HG03097 (cell line): ENCODE measurements around the gene TMEM184A.
"Not testable (repeated sequence)": the region's sequence is repeated elsewhere in the genome, so short reads cannot be mapped to it uniquely, and the experiment has no call there.

Experiments
- ATAC-seq: cut with Tn5 transposase; IDR thresholded peaks from one replicate; pipeline ENCODE4 v1.9.1; 2021; ENCODE audit not compliant: unreplicated experiment, low FRiP score

TMEM184A gene

DNA sequence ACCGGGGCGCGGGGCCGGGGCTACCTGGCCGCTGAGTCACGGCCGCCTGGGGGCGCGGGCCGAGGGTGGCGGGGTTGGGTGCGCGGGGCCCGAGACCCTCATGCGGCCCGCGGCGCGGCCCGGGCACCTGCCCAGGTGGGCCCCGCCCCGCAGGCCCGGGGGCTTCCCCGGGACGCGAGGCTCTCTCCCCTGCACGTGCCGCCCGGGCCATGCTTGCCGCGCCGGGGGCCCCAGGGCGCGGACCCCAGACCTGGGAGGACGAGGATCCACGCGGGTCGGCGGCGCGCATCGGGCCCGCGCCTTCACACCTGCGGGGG, 25.1 kb downstream of the TMEM184A start:
- ATAC-seq, result no peak

DNA sequence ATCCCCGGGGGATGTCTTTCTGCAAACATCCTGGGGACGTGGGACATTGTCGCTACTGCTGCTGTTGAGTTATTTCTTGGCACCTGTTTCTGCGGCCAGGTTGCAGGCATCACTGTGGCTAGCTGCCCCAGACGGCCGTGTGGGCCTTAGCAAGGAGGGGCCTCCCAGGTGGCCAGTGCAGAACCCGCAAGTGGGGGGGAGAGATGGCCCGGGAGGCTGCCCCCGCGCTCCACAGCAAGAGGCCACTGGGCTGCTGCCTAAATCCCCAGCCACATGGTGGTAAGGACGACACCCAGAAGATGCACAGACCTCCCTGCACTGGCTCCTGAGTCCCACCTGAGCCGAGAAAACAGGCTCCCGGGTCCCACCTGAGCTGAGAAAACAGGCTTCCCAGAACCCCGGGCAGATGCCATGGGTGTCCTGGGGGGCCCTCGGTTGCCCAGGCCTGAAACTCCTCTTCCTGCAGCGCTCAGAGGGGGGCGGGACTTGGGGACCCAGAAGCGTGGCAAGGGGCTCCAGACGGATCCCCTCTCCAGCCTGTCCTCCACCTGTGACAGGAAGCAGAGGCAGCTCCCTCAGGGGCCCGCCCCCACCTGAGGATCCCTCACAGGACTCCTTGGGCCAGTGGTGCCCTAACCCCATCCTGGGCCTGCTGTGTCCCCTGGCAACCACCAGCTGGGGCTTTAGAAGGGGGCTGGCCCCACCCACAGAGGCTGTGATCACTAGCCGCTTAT, 26.5 kb downstream of the TMEM184A start:
- no peak for ATAC-seq

DNA sequence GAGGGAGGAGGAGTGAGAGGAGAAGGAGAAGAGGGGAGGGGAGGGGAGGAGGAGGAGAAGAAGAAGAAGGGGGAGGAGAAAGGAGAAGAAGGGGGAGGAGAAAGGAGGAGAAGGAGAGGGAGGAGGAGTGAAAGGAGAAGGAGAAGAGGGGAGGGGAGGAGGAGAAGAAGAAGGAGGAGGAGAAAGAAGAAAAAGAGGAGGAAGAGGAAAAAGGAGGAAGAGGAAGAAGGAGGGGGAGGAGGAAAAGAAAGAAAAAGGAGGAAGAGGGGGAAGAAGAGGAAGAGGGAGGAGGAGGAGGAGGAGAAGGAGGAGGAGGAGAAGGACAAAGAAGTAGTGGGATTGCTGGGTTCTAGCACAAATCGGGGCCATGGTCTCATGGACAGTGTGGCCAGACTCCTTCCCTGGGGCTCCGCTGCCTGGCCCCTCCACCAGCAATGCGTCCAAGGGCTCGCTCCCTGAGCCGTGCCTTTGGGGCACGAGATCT, 29.7 kb downstream of the TMEM184A start:
- no peak for ATAC-seq

DNA sequence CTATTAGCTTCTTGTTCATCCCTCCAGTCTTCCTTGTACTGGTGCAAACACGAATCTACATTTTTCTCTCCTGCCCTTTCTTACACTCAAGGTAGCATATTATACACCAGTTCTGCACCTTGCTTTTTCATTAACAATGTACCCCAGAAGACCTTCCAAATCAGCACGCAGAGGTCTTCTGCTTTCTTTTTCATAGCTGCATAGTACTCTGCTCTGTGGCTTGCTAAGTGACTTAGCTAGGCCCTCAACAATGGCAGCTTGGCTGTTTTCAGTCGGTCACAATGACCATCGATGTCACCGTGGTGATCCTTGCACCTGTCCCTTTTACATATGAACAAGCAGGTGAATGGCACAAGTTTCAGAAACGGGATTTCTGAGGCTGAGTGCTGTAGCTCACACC, 30.6 kb downstream of the TMEM184A start:
- no peak for ATAC-seq

DNA sequence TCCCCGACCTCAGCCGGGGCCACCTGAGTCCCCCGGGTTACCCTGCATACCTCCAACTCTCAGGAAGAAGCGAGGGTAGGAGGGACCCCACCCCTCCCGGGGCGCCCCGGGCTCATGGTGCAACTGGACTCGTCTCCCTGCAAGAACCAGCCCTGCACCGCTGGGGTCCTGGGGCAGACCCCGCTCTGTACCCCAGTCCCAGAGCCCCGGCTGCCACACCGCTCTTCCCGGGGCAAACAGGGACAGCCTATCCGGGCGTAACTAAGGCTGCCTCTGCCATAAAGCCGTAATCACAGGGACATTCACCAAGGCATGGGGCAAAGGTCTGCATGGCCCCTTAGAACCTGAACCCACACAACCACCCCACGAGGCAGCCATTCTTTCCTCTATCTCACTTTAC, 32.2 kb downstream of the TMEM184A start:
- ATAC-seq, result no peak

DNA sequence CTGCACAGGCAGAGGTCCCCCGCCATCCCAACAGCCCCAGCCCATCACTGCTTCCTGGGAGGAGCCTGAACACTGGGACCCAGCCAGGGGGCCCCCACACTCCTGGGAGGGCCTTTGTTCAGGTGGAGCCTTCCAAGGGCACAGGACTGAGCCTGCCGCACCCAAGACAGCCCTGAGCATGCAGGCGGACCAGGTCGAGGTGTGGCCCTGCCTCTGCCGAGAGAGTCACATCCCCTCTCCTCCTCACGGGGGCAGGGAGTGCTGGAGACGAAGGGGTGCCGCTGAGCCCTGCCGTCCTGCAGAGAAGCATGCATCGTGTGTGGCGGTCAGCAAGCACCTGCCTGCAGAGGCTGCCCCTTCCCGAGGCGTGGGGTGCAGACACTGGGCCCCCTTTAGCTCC, 32.8 kb downstream of the TMEM184A start:
- ATAC-seq, result no peak

DNA sequence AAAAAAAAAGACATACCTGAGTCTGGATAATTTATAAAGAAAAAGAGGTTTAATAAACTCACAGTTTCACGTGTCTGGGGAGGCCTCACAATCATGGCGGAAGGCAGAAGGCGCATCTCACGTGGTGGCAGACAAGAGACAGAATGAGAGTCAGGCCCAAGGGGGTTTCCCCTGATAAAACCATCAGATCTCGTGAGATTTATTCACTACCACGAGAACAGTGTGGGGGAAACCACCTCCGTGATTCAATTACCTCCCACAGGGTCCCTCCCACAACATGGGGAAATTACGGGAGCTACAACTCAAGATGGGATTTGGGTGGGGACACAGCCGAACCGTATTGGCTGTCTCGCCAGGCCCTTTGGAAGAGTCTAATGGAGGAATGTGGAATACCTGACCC, 34.5 kb downstream of the TMEM184A start:
- ATAC-seq, result no peak

DNA sequence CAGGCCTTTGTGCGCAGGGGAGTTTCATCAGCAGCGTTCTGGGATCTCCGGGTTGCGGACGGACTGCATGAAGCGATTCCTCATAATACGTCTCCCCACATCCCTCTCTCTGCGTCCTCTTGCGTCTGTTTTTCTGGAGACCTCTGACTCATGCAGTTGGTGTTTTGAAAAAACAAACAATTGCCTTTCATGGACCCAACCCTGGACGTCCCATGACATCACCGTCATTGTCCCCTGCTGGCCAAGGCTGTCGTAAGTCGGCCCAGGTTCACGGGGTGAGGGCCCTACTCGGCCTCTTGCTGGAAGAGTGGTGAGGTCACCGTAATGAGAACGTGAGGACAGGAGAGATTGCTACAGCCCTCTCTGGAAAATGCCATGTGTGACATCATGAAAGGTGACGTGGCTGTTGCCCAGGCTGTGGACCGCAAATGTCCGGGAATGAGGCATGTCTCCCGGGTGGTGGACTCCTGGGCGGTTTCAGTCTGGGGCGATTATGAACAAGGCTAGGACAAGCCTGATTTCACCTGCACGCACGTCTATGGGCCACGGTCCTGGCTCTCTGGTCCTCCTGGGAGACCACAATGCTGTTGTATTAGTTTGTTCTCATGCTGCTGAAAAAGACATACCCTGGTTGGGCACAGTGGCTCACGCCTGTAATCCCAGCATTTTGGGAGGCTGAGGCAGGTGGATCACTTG, 35.3 kb downstream of the TMEM184A start:
- no peak for ATAC-seq

DNA sequence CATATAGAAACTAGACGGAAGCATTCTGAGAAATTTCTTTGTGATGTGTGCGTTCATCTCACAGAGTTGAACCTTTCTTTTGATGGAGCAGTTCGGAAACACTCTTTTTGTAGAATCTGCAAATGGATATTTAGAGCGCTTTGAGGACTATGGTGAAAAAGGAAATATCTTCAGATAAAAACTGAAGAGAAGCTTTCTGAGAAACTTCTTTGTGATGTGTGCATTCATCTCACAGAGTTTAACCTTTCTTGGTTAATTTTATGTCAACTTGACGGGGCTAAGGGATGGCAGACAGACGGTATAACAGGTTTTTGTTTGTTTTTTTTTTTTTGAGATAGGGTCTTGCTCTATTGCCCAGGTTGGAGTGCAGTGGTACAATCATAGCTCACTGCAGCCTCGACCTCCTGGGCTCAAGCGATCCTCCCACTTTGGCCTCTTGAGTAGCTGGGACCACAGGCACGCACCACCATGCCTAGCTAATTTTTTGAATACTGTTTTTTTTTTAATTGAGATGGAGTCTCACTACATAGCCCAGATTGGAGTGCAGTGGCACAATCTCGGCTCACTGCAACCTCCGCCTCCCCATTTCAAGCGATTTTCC, 36.6 kb downstream of the TMEM184A start:
- not testable (repeated sequence) for ATAC-seq

DNA sequence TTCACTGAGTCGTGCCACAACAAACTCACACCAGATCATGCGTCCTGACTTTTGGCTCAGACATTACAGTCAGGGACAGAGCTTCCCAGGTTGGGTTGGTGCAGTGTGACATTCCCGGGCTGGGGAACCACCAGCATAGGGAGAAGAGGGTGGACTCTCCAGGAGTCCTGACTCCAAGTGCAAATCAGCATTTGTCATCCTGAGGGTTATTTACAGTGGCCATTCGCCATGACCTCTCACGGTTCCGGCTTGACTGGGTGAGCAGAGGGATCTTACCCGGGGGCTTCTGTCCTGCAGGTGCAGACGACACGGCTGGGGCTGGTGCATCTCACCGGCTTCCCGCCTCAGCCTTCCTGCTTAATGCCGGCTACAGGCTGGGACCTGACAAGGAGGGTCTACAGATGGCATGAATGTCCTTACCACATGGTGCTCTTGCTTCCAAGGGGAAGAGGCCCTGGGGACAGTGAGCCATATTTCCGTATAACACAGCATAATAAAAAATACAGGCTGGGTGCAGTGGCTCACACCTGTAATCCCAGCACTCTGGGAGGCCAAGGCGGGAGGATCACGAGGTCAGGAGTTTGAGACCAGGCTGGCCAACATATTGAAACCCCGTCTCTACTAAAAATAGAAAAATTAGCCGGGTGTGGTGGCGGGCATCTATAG, 39.3 kb downstream of the TMEM184A start:
- ATAC-seq, result no peak

DNA sequence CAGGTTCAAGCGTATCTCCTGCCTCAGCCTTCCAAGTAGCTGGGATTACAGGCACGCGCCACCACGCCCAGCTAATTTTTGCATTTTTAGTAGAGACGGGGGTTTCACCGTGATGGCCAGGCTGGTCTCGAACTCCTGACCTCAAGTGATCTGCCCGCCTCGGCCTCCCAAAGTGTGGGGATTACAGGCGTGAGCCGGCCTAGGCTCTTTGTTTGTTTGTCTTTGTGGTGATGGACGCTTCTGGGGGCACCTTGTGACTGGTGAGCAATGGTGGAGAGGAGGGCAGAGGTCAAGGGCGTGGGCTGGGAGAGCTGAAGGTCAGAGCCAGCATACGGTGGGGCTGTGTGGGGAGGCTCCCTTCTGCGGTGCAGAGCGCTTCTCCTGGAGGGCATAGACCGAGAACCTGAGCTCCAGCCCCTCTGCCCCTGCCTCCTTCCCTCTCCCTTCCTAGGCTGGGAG, 40.5 kb downstream of the TMEM184A start:
- not testable (repeated sequence) for ATAC-seq

DNA sequence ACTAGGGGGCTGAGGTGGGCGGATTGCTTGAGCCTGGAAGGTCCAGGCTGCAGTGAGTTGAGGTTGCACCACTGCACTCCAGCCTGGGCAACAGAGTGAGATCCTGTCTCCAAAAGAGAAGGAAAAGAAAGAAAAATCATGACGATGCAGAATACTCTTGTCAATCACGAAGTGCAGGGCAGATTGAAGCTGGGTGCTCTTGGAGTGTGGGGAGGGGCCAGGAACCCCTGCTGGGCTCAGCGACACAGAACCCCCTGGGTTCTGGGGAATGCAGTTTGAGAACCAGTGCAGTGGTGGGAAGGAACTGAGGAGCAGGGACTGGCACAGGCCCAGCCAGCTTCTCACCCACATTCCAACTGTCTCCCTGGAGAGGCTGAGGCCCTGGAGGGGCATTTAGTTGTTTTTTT, 41.0 kb downstream of the TMEM184A start:
- ATAC-seq, result no peak

DNA sequence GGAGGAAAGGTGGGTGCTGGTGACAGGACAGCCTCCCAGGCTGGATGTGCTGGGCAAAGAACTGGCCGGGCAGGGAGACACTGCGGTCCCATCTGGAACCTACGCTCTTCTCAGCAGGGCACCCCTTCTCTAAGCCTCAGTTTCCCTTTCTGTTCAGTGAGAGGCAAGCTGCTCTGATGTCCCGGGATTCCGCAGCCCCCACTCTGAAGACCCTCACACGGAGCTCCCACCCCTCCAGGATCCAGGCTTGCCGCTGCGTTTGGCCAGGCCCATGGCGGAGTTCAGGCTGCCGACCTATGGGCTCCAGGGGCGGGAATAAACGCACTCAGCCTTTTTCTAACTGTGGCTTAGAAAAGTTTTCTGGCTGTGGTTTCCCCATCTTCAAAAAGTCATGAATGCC, 41.6 kb downstream of the TMEM184A start:
- no peak for ATAC-seq

DNA sequence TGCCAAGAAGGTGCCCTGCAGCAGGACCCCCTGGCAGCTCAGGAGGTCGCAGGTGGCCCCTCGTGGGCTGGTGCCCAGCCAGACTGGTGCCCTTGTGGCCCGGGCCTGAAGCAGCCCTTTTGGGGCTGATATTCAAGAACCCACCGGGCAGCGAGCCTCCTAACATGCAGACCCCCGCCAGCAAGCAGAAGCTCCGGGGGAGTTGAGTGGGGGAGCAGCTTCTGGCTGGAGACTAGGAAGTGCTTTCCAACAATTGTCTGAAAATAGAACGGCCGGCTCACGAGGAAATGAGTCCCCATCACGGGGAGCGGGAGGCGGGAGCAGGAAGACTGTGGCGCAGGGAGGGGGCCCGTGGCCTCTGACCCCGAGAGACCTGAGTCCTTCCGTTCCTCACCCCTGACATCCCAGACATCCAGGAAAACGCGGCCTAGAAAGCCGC, 42.3 kb downstream of the TMEM184A start:
- ATAC-seq, result no peak

DNA sequence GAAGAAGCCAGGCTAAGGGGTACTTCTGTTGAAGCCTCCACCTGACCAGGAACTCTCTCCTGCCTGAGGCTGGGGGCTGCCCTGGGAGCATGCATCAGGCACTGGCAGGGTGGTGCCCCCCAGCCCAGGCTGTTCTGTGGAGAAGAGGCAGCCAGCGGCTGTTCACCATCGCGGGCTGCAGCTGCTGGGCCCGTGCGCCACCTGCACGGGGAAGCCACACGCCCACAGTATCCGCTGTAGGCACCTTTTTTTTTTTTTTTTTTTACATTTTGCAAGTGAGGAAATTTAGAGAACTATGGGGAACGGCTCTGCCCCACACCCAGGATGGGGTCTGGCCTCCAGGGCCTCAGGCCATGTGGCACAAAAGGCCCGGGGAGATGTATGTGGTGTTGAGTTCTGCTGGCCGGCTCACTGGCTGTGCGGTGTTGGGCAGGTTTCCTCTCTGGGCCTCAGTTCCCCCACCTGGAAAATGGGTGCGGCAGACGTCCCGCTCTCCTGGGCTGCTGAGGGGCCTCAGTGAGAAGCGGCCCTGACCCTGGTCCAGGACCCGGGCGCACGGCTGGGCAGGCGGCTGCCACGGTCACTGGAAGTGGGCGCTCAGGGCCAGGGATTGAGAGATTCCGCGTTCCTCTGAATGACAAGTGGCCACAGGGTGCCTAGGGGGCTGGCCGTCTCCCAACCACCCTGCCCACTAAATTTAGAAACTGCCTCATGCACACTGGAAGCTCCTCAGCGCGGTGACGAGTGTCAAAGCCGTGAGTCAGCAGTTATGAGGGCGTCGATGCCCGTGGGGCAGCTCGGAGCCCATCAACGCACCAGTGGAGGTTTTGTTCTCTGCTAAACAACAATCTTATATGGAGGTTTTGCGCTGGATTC, 43.0 kb downstream of the TMEM184A start:
- ATAC-seq, result no peak

DNA sequence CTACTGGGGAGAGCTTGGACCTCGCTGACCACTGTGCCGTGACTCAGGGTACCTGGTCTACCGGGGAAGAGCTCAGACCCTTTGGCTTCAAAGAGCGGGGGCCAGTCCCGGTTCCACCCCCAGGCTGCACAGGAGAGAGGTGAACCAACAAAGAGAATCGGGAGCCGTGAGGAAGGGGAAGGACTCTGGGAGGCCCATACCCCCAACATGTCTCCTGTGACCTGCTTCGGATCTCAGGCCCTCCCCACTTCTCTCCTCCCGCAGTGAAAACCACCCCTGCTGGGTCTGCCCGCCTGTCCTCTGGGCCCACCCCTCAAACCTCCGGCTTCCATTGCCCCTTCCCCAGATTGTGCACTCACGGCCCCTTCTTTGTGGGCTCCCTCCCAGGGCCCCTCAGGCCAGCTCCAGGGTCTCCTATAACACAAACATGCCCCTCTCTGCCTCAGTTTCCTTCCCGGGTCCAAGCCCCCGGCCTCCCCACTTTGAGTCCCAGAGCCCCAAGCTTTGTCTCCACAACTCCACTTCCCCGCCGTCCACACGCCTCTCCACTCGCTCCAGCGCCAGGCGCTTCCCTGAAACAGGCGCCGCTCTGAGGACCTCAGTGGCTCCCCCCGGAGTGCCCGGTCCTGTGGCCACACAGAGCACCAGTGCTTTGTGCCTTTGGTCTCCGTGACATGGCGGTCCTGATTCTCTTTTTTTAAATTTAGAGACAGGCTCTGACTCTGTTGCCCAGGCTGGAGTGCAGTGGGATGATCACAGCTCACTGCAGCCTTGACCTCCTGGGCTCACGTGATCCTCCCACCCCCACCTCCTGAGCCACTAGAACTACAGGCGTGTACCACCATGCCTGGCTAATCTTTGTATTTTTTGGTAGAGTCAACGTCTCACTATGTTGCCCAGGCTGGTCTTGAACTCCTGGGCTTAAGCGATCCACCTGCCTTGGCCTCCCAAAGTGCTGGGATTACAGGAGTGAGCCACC, 44.3 kb downstream of the TMEM184A start:
- no peak for ATAC-seq

DNA sequence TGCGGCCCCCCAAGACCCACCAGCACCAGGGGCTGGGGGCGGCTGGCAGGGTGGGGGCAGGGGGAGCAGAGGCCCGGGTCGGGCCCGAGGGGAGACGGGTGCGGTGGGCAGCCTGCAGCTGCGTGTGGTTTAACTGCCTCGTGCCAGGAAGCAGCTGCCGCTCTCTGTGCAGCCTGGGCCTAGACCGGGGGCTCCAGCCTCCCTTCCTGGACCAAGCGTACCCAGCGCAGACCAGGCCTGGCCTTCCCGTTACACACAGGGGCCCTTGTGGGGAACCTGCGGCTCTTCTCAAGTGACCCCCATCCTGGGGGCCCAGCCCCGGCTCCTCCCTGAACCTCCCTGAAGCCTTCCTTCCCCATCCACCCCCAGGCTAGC, 45.2 kb downstream of the TMEM184A start:
- ATAC-seq, result no peak

DNA sequence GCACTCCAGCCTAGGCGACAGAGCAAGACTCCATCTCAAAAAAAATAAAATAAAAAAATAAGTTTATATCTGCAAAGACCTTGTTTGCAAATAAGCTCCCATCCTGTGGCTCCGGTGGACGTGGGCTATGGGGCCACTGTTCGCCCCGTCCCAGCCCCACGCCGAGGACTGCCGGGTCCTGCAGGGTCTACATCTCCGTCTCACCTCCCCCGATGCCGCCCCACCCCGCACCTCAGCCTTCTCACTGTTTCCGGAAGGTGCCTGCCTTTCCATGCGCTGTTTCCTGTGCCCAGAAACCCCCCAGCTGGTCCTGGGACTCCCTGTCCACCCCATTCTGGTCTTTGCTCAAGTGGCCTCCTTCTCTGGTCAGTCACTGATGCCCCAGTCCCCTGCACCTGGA, 46.8 kb downstream of the TMEM184A start:
- no peak for ATAC-seq

DNA sequence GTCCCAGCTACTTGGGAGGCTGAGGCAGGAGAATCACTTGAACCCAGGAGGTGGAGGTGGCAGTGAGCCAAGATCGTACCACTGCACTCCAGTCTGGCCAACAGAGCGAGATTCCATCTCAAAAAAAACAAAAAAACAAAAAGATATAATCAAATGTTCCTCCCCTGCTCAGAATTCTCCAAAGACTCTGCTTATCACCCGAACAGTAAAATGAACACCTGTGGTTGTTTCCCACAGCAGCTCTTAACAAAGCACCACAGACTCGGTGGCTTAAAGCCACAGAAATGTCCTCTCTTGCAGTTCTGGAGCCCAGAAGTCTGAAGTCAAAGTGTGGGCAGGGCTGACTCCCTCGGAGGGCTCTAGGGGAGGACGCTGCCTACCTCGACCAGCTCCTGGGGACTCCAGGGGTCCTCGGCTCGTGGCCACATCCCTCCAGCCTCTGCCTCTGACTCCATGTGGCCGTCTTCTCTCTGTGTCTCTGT, 47.7 kb downstream of the TMEM184A start:
- no peak for ATAC-seq
